ENCODE data around the gene BAD. TPM values are rescaled to one million over a fixed set of nuclear protein-coding genes. Genes with fewer than 3 reads are reported as not detected.

The BAD gene
- total and polyA plus RNA-seq, 2 of the 13 experiments (the other 11 are each of a cell fraction or from before 2014, with no cell fraction given), result 17.9 to 28.5 TPM

- TF ChIP-seq RERE (CRISPR knock-in tag; IDR thresholded peaks at IDR 0.05; ENCODE audit: low read depth) (0 out of 2 replicates have a peak, but pooled peaks have one; percentile 17), MIER2 (CRISPR knock-in tag; IDR thresholded peaks at IDR 0.05) (no peak), PBX2 (CRISPR knock-in tag; IDR thresholded peaks at IDR 0.05) (no peak), ZNF160 (CRISPR knock-in tag; IDR thresholded peaks at IDR 0.05) (no peak; the same call in 1 of the 2 replicates), CBX2 (IDR thresholded peaks at IDR 0.05; ENCODE audit: low read depth, low read length) (no peak), CBX2 (CRISPR knock-in tag; IDR thresholded peaks at IDR 0.05; ENCODE audit: low read depth) (no peak), ZFP1 (CRISPR knock-in tag; IDR thresholded peaks at IDR 0.05) (no peak), TBX3 (IDR thresholded peaks at IDR 0.05; ENCODE audit: borderline replicate concordance) (no peak), ZBTB42 (CRISPR knock-in tag; IDR thresholded peaks at IDR 0.05) (peak; percentile 73; the same call in 1 of the 2 replicates), THRA (CRISPR knock-in tag; IDR thresholded peaks at IDR 0.05; ENCODE audit: borderline replicate concordance) (peak; percentile 34; the same call in 1 of the 2 replicates), FOXK2 (IDR thresholded peaks at IDR 0.05) (no peak), TCF7L2 (IDR thresholded peaks at IDR 0.05; ENCODE audit: low read depth, low read length) (no peak), EEA1 (CRISPR knock-in tag; IDR thresholded peaks at IDR 0.05; ENCODE audit: borderline replicate concordance) (no peak), CHCHD3 (CRISPR knock-in tag; IDR thresholded peaks at IDR 0.05) (no peak)
These were observed 43.8 kb downstream of the BAD start, which contains the start of gene FKBP2 (continued) for GRCh38 chr11:64240435-64241240.
